Memory B cell (primary cell): ENCODE measurements around the gene AQP3.
"Not testable (repeated sequence)": the region's sequence is repeated elsewhere in the genome, so short reads cannot be mapped to it uniquely, and the experiment has no call there.

Experiments used
- ATAC-seq: fragments of 150-1000 bp; cut with Tn5 transposase; 2 replicates; pipeline ENCODE4 v1.10.0; 2021; ENCODE audit warnings: low read depth, mild to moderate bottlenecking, moderate library complexity
- DNase-seq, 2 donors: peaks; one replicate each; pipeline ENCODE4 v3.0.0; 2022; ENCODE audit warnings: low spot score in 2 of 2
- H3K27ac Mint-ChIP-seq: one replicate; pipeline ENCODE4 v1.8.0; 2022; ENCODE audit warnings: mild to moderate bottlenecking, moderate library complexity, mixed read lengths
- H3K27me3 Mint-ChIP-seq: one replicate; pipeline ENCODE4 v1.8.0; 2022; ENCODE audit warnings: mixed read lengths
- H3K36me3 Mint-ChIP-seq: one replicate; pipeline ENCODE4 v1.8.0; 2022; ENCODE audit warnings: mild to moderate bottlenecking, mixed read lengths
- H3K4me1 Mint-ChIP-seq: one replicate; pipeline ENCODE4 v1.8.0; 2022; ENCODE audit warnings: mixed read lengths
- H3K4me3 Mint-ChIP-seq: one replicate; pipeline ENCODE4 v1.8.0; 2022; ENCODE audit warnings: mild to moderate bottlenecking, moderate library complexity, mixed read lengths
- H3K9me3 Mint-ChIP-seq: one replicate; pipeline ENCODE4 v1.8.0; 2022; ENCODE audit warnings: mixed read lengths

Gene AQP3

DNA sequence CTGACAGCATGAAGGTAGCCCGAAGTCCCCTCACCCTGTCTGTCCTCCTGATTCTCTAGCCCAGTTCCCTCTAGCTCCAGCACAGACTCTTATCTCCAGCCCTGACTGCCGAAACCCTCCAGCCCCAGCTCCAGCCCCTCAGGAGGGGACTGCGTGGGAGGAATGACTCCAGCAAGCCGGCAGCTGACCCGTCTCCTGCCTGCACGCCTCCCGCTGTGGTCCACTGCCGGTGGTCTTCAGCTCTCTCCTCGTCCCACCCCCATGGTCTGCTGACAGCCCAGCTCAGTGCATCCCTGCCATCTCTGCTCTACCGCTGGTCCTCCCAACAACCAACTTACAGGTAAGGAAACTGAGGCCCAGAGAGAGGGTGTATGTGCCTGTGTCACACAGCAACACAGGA is 45.6 kb downstream of the AQP3 start:
- H3K27me3 Mint-ChIP-seq = peaks cover 14% of the 10 kb centered on the region
- not testable (repeated sequence) for DNase-seq, ATAC-seq, H3K9me3 Mint-ChIP-seq, H3K4me1 Mint-ChIP-seq, H3K27ac Mint-ChIP-seq, H3K36me3 Mint-ChIP-seq, H3K4me3 Mint-ChIP-seq

DNA sequence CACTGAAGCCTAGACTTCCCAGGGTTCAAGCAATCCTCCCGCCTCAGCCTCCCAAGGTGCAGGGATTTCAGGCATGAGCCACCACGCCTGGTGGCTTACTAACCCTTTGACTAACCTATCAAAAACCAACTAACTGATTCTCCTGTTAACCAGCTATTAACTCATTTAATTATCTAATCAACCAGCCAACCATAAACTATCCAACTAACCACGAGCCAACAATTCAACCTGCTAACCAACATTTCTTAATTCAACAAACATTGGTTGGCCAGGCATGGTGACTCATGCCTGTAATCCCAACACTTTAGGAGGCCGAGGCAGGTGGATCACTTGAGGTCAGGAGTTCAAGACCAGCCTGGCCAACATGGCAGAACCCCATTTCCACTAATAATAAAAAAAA is 48.3 kb downstream of the AQP3 start:
- H3K36me3 Mint-ChIP-seq, H3K27ac Mint-ChIP-seq, H3K9me3 Mint-ChIP-seq, H3K4me3 Mint-ChIP-seq, H3K4me1 Mint-ChIP-seq, DNase-seq, ATAC-seq: not testable (repeated sequence)
- peaks cover 17% of the 10 kb centered on the region for H3K27me3 Mint-ChIP-seq

DNA sequence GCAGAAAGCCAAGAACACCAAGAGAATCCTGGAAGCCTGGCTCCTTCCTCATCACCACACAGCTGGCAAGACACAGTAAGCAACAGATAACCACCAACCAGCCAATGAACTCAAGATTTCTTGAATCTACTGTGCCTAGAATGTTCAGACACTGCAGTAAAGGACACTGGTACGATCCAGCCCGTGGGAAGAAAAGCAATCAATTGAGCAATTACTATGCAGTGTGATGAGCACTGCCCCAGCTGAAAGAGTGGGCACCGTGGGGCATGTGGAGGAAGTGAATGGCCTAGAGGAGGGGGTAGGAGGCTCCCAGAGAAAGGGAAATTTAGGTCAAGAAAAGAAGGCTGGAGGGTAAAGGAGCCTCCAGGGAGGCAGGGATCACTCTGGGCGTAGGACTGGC is 49.6 kb downstream of the AQP3 start:
- ATAC-seq, H3K4me1 Mint-ChIP-seq, H3K27ac Mint-ChIP-seq, H3K9me3 Mint-ChIP-seq, DNase-seq, H3K4me3 Mint-ChIP-seq, H3K36me3 Mint-ChIP-seq: not testable (repeated sequence)
- peaks cover 21% of the 10 kb centered on the region for H3K27me3 Mint-ChIP-seq

DNA sequence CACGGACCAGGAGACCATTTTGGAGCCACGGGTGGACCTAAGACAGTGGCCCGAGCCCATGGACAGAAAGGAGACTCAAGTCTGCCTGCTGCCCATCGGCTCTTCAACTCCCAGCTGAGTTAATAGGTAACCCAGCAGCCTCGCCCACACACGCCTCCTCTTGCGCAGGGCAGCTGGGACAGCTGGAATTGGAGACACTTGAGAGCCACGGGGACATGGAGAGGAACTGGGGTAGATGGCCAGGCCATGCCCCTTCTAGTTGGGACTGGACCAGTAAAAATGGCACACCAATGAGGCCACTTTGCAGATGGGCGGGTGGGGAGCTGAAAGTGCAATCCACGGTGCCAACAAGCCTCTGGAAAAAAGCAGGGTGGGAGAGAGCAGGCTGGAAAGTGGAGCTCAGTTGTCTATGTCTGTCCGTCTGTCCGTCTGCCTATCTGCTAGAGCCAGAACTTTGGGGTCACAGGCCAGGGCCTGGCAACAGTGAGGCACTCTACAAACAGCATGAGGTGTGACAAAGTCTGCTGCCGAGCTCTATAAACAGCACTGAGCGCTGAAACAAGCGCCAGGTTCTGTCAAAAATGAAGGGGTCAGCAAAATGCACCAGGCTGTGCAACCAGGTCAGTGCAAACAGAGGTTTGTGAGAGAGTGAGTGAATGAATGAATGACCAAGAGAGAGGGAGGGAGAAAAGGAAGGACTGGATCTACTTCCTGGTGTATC is 52.1 kb downstream of the AQP3 start:
- H3K4me3 Mint-ChIP-seq, ATAC-seq: not testable (repeated sequence)

DNA sequence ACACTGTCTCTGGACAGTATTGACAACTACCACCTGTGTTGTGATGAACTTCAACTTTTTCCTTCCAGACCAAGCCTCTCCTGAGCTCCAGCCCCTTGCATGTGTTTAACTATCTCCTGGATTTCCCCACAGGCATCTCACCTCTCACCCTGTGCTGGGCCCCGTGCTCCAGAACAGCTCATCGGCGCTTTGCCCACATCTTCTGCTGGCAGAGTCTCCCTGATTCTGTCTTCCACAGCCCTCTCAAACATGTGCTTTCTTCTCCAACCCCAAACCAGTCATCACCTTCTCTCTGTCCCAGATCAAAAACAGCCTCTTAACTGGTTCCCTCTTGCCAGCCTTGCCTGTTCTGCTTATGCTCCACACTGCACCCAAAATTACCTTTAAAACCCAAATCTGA is 53.4 kb downstream of the AQP3 start:
- not testable (repeated sequence) for H3K9me3 Mint-ChIP-seq, DNase-seq, H3K27ac Mint-ChIP-seq, H3K4me3 Mint-ChIP-seq, ATAC-seq, H3K36me3 Mint-ChIP-seq, H3K4me1 Mint-ChIP-seq
- H3K27me3 Mint-ChIP-seq = peaks cover 12% of the 10 kb centered on the region

More for the DNA sequence above, 52.1 kb downstream of the AQP3 start:
- H3K4me1 Mint-ChIP-seq, H3K36me3 Mint-ChIP-seq, DNase-seq, H3K9me3 Mint-ChIP-seq, H3K27ac Mint-ChIP-seq: not testable (repeated sequence)
- peaks cover 20% of the 10 kb centered on the region for H3K27me3 Mint-ChIP-seq

- no peak for DNase-seq
- no peaks in the 10 kb centered on the region for H3K36me3 Mint-ChIP-seq
- no peak overlapping the region for H3K27ac Mint-ChIP-seq
- H3K4me1 Mint-ChIP-seq = no peaks in the 10 kb centered on the region
- no peaks in the 10 kb centered on the region for H3K9me3 Mint-ChIP-seq
- no peak overlapping the region for H3K4me3 Mint-ChIP-seq
- ATAC-seq = no peak
- H3K27me3 Mint-ChIP-seq = peaks cover 12% of the 10 kb centered on the region
These were observed 53.8 kb downstream of the AQP3 start for GRCh38 chr9:33393581-33393980.

DNA sequence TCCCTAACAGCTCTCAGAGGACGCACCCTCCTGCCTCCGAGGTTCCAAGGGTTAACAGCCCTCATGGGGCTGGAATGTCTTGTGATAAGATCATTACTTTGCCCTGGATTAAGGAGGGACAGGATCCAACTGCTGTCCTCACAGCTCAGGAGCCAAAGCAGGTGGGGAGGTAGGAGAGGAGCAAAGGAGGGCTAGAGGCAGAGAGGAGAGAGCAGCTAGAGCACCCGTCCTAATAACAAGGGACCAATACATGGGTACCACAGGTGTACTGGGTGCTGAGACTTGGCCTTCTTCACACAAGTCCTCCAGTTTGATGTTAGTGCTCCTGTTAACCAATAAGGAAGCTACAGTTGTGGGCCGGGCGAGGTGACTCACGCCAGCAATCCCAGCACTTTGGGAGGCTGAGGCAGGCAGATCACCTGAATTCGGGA is 54.8 kb downstream of the AQP3 start:
- H3K9me3 Mint-ChIP-seq, ATAC-seq, H3K27ac Mint-ChIP-seq, DNase-seq, H3K4me1 Mint-ChIP-seq, H3K36me3 Mint-ChIP-seq, H3K4me3 Mint-ChIP-seq: not testable (repeated sequence)
- peaks cover 14% of the 10 kb centered on the region for H3K27me3 Mint-ChIP-seq
